HepG2 (cell line): ENCODE data around the gene PEX11B. TPM values are rescaled to one million over a fixed set of nuclear protein-coding genes. Genes with fewer than 3 reads are reported as not detected.

Experiments
- ARNT2 ChIP-seq: sonication (generic); formaldehyde crosslinking; IDR thresholded peaks from 2 replicates; pipeline ENCODE4 v1.8.0; 2022; ENCODE audit warnings: mild to moderate bottlenecking, low read depth, missing genetic modification reagents, moderate library complexity
- ASH2L ChIP-seq: fragments of 300-600, 200-600 bp; sonication (generic); IDR thresholded peaks from 2 replicates; pipeline ENCODE4 v1.7.0; 2017; ENCODE audit warnings: low read depth, mild to moderate bottlenecking, moderate library complexity, mixed read lengths, low read length; ENCODE audit not compliant: insufficient read length
- ELF1 ChIP-seq: sonication (generic); formaldehyde crosslinking; IDR thresholded peaks from 2 replicates; pipeline ENCODE4 v1.4.0; 2020; ENCODE audit warnings: missing genetic modification reagents
- KLF12 ChIP-seq: sonication (generic); formaldehyde crosslinking; IDR thresholded peaks from 2 replicates; pipeline ENCODE4 v1.4.0; 2020; ENCODE audit warnings: missing genetic modification reagents, borderline replicate concordance
- KLF9 ChIP-seq: IDR thresholded peaks from 2 replicates; pipeline ENCODE4 v1.6.1; 2016; ENCODE audit warnings: low read depth
- KMT2A ChIP-seq: sonication (generic); formaldehyde crosslinking; IDR thresholded peaks from 2 replicates; pipeline ENCODE4 v1.4.0; 2020; ENCODE audit warnings: missing genetic modification reagents
- MXD1 ChIP-seq: sonication (generic); formaldehyde crosslinking; IDR thresholded peaks from 2 replicates; pipeline ENCODE4 v1.4.0; 2020; ENCODE audit warnings: mild to moderate bottlenecking, missing genetic modification reagents
- MXD3 ChIP-seq: IDR thresholded peaks from 2 replicates; pipeline ENCODE4 v1.6.1; 2016; ENCODE audit warnings: mild to moderate bottlenecking, missing biosample characterization, missing genetic modification reagents
- NFYB ChIP-seq: sonication (generic); formaldehyde crosslinking; IDR thresholded peaks from 2 replicates; pipeline ENCODE4 v1.4.0; 2020; ENCODE audit warnings: missing genetic modification reagents
- PBX2 ChIP-seq: IDR thresholded peaks from 2 replicates; pipeline ENCODE4 v1.6.1; 2016; ENCODE audit warnings: control low read depth
- SNAPC2 ChIP-seq: sonication (generic); formaldehyde crosslinking; IDR thresholded peaks from 2 replicates; pipeline ENCODE4 v1.8.1; 2022; ENCODE audit warnings: mild to moderate bottlenecking, missing genetic modification reagents
- SOX5 ChIP-seq: IDR thresholded peaks from 2 replicates; pipeline ENCODE4 v1.6.1; 2016; ENCODE audit warnings: borderline replicate concordance
- TGIF2 ChIP-seq: IDR thresholded peaks from 2 replicates; pipeline ENCODE4 v1.6.1; 2016; ENCODE audit warnings: control low read depth, missing compliant biosample characterization
- ZFP91 ChIP-seq: sonication (generic); formaldehyde crosslinking; IDR thresholded peaks from 2 replicates; pipeline ENCODE4 v1.9.0; 2022; ENCODE audit warnings: missing genetic modification reagents, mild to moderate bottlenecking, borderline replicate concordance
- ZFY ChIP-seq: sonication (generic); formaldehyde crosslinking; IDR thresholded peaks from 2 replicates; pipeline ENCODE4 v1.4.0; 2020; ENCODE audit warnings: missing genetic modification reagents
- ZNF607 ChIP-seq: sonication (generic); formaldehyde crosslinking; IDR thresholded peaks from 2 replicates; pipeline ENCODE4 v1.5.1; 2020; ENCODE audit warnings: missing genetic modification reagents, mild to moderate bottlenecking, borderline replicate concordance
- polyA plus RNA-seq, 8 experiments: library from polyadenylated mRNA; depleted of rRNA in 3 of 8; stranded (reverse) in 7 of 8; unstranded in 1 of 8; fragments of >200 nt; fragmentation: Illumina TruSeq in 4 of 8; extraction: Trizol in 4 of 8; gene quantifications; 2 replicates each; pipeline versions ENCODE4 v1.2.1 to v1.2.3, GENCODE V29; 2011 to 2016; ENCODE audit warnings: low read depth in 4 of 8, missing spikeins in 1 of 8, mixed read lengths in 1 of 8; ENCODE audit not compliant: insufficient read depth in 1 of 8
- total RNA-seq, 5 experiments: library from RNA; depleted of rRNA; stranded (reverse); fragments of >200 nt; fragmentation: Illumina TruSeq; extraction: Trizol; gene quantifications; 2 replicates each; pipeline ENCODE4 v1.2.3, GENCODE V29; 2016; ENCODE audit warnings: low read depth in 1 of 5

Gene PEX11B
- total and polyA plus RNA-seq, 2 of the 13 experiments (the other 11 are each of a cell fraction or from before 2014, with no cell fraction given) = 21.6 to 48.4 TPM

GRCh38 chr1:145957443-145958319 is 39.2 kb upstream of the PEX11B start, which contains the start of gene LIX1L (continued):
- TF ChIP-seq ARNT2 (CRISPR knock-in tag) (peak; percentile 56; the same call in 1 of the 2 replicates), KLF9 (CRISPR knock-in tag) (no peak), ZNF607 (CRISPR knock-in tag) (peak; percentile 72; the same call in 1 of the 2 replicates), NFYB (CRISPR knock-in tag) (peak; percentile 81), ELF1 (0 out of 2 replicates have a peak, but pooled peaks have one; percentile 25), MXD1 (peak; percentile 54; the same call in 1 of the 2 replicates), ZFP91 (peak; percentile 46; the same call in 1 of the 2 replicates), SNAPC2 (CRISPR knock-in tag) (0 out of 2 replicates have a peak, but pooled peaks have one; percentile 37), PBX2 (CRISPR knock-in tag) (peak; percentile 94), KLF12 (CRISPR knock-in tag) (0 out of 2 replicates have a peak, but pooled peaks have one; percentile 72), ASH2L (peak; percentile 66), KMT2A (peak; percentile 86), TGIF2 (CRISPR knock-in tag) (peak; percentile 34), ZFY (CRISPR knock-in tag) (peak; percentile 66), MXD3 (0 out of 2 replicates have a peak, but pooled peaks have one; percentile 18), SOX5 (CRISPR knock-in tag) (no peak)
